ENCODE data around the gene LIG1. TPM values are rescaled to one million over a fixed set of nuclear protein-coding genes. Genes with fewer than 3 reads are reported as not detected.
A peak's percentile ranks its signal among the peaks of the same experiment; 100 is the strongest.

The LIG1 gene
- total and polyA plus RNA-seq, 7 donors = 4.3 to 41.6 (median 11.4) TPM

DNA sequence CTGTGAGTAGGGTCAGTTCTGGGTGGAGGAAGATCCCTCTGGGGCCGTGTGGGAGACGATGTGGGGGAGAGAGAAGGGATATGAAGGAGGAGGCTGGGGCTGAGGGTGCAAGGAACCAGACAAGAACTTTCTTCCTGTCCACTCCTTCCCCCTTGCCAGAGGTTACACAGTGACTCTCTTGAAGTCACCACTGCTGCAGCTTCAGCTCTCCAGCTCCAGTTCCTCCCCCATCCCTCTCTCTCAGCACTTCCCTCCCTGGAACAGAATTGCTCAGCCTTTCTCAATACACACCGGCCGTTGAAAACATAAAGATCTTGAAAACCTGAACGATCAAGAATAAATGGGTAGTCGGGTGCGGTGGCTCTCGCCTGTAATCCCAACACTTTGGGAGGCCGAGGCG, 5.4 kb upstream of the LIG1 start:
- 94 to 96% methylated on average over 10 of the region's 10 CpGs for WGBS, 2 donors
- no peak for DNase-seq
- H3K9me3 ChIP-seq = no peaks in the 10 kb centered on the region
- H3K36me3 ChIP-seq = peaks cover 0 to 35% (median 2%) of the 10 kb centered on the region in 4 donors
- peaks cover 0 to 13% (median 9%) of the 10 kb centered on the region in 4 donors for H3K4me1 ChIP-seq
- no peaks in the 10 kb centered on the region for H3K27me3 ChIP-seq
- TF ChIP-seq POLR2AphosphoS5 (IDR thresholded peaks at IDR 0.05) = no peak
- H3K4me3 ChIP-seq = no peak overlapping the region
- intact Hi-C loops (cut with DNase I) = no loop called here
- no peak overlapping the region for H3K27ac ChIP-seq

DNA sequence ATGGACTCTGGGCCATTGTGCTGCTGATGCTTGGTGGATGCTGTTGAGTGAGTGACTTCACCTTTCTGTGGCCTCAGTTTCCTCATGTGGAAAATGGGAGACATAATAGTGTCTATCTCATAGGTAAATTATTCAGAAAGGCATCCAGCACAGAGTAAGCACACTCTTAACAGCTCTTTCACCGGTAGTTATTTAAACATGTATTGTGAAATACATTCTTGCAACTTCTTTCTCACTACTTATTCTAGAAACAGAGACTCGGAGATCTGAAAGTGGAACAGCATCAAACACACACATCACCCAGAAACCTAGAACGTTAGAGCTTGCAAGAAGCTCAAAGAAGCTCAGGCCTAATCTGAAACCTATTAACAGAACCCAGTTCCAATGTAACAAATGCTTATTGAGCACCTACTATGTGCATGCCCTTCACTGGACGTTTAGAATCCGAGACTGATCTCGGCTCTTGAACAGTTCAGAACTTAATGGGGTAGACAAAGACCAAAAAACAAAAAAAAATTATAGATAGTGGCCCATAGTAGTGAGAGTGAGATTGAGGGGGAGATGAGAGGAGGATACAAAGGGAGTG, 4.4 kb upstream of the LIG1 start:
- Histone ChIP-seq H3K27me3 (no peaks in the 10 kb centered on the region), H3K9me3 (no peaks in the 10 kb centered on the region), H3K4me1 (peaks cover 0 to 17% (median 11%) of the 10 kb centered on the region in 4 donors), H3K4me3 (no peak overlapping the region), H3K36me3 (peaks cover 0 to 35% (median 2%) of the 10 kb centered on the region in 4 donors), H3K27ac (no peak overlapping the region)
- no peak for DNase-seq
- intact Hi-C loops (cut with DNase I) = loop anchor here (5.0 kb wide), 1 partner anchor 88 kb away; no protein-coding TSS in a partner anchor
- WGBS, 2 donors = 81 to 93% methylated on average over 6 of the region's 6 CpGs
- TF ChIP-seq EP300 (IDR thresholded peaks at IDR 0.05) (no peak), POLR2AphosphoS5 (IDR thresholded peaks at IDR 0.05) (no peak), POLR2A (IDR thresholded peaks at IDR 0.05) (no peak)
- TF ChIP-seq, protein P1, sequence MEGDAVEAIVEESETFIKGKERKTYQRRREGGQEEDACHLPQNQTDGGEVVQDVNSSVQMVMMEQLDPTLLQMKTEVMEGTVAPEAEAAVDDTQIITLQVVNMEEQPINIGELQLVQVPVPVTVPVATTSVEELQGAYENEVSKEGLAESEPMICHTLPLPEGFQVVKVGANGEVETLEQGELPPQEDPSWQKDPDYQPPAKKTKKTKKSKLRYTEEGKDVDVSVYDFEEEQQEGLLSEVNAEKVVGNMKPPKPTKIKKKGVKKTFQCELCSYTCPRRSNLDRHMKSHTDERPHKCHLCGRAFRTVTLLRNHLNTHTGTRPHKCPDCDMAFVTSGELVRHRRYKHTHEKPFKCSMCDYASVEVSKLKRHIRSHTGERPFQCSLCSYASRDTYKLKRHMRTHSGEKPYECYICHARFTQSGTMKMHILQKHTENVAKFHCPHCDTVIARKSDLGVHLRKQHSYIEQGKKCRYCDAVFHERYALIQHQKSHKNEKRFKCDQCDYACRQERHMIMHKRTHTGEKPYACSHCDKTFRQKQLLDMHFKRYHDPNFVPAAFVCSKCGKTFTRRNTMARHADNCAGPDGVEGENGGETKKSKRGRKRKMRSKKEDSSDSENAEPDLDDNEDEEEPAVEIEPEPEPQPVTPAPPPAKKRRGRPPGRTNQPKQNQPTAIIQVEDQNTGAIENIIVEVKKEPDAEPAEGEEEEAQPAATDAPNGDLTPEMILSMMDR (IDR thresholded peaks at IDR 0.05) = no peak

DNA sequence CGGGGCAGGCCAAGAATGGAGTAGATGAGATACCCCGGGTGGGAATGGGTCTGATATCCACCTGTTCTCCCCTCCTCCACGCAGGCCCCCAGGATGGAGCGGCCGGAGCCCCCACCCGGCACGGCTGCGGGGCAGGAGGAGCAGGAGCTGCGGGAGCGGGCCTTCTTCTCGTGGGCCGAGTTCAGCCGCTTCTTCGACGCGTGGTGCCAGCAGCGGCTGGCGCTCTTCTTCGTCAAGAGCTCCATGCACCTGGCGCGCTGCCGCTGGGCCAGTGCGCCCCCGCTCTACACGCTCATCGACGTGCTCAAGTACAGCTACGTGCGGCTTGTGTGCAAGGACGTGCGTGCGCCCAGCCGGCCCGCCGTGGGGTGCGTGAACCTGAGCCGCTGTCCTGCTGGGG, 1.6 kb upstream of the LIG1 start:
- TF ChIP-seq POLR2A (IDR thresholded peaks at IDR 0.05) (no peak), EP300 (IDR thresholded peaks at IDR 0.05) (no peak), POLR2AphosphoS5 (IDR thresholded peaks at IDR 0.05) (no peak)
- TF ChIP-seq, protein P1 (IDR thresholded peaks at IDR 0.05) = no peak

DNA sequence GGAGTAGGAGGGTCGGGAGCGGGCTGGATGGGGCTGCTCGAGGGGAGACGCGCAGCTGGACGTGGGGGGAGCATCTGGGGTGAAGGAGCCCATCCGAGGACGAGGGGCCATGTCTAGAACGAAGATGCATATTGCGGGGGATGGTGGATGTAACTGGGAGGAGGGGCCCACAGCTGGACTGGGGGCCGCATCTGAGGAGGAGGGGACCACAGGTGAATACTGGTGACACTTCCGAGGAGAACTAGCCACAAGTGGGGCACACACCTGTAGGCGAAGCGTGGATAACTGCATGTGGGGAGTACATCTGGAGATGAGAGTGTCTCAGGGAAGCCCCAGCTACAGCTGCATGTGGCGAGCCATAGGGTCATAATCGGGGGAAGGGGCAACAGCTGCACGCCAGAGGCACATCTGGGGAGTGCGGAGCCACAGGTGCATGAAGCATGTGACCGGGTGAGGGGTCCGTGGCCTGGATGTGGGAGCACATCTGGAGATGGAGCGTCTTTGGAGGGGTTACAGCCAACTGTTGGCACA, 738 bp upstream of the LIG1 start:
- intact Hi-C loops (cut with DNase I) = loop anchor here (2.0 to 5.0 kb wide), 2 partner anchors 34 to 91 kb away; no protein-coding TSS in a partner anchor
- 2% methylated on average over 21 of the region's 21 CpGs for WGBS, 2 donors
- Histone ChIP-seq H3K27me3 (no peaks in the 10 kb centered on the region), H3K9me3 (no peaks in the 10 kb centered on the region), H3K27ac (peak overlapping the region; percentile 83 to 96 (median 87)), H3K4me3 (peak overlapping the region; percentile 70 to 84 (median 80)), H3K36me3 (peaks cover 0 to 32% (median 2%) of the 10 kb centered on the region in 4 donors), H3K4me1 (peaks cover 0 to 22% (median 16%) of the 10 kb centered on the region in 4 donors)
- DNase-seq = no peak
- TF ChIP-seq, protein P1 (IDR thresholded peaks at IDR 0.05) = no peak
- TF ChIP-seq POLR2AphosphoS5 (IDR thresholded peaks at IDR 0.05) = no peak
- TF ChIP-seq POLR2A (IDR thresholded peaks at IDR 0.05) = no peak
- TF ChIP-seq EP300 (IDR thresholded peaks at IDR 0.05) = no peak

More for the DNA sequence above, 1.6 kb upstream of the LIG1 start:
- intact Hi-C loops (cut with DNase I) = loop anchor here (2.0 to 5.0 kb wide), 2 partner anchors 33 to 91 kb away; no protein-coding TSS in a partner anchor
- Histone ChIP-seq H3K27ac (peak overlapping the region in 1 of 4 donors; percentile 83), H3K4me3 (no peak overlapping the region), H3K36me3 (peaks cover 0 to 35% (median 2%) of the 10 kb centered on the region in 4 donors), H3K9me3 (no peaks in the 10 kb centered on the region), H3K27me3 (no peaks in the 10 kb centered on the region), H3K4me1 (peaks cover 0 to 22% (median 16%) of the 10 kb centered on the region in 4 donors)
- no peak for DNase-seq
- 91 to 96% methylated on average over 37 of the region's 37 CpGs for WGBS, 2 donors

DNA sequence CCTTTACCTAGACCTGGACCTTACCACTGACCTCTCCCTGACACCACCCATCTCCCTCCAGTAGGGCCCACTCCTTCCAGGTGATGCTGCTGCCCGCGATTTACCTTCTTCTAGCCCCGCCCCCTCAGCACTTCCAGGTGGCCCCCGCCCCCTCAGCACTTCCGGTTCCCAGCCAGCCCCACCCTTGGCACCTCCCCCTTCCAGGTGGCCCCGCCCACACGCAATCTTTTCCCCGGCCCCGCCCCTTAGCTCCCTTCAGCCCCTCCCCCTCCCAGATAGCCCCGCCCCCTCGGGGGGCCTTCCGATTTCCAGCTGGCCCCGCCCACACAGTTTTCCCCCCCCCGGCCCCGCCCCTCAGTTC, 586 bp downstream of the LIG1 start:
- TF ChIP-seq POLR2A (IDR thresholded peaks at IDR 0.05) (no peak), POLR2AphosphoS5 (IDR thresholded peaks at IDR 0.05) (no peak), EP300 (IDR thresholded peaks at IDR 0.05) (no peak)
- TF ChIP-seq, protein P1 (IDR thresholded peaks at IDR 0.05) = no peak
- H3K4me3 ChIP-seq = peak overlapping the region; percentile 70 to 84 (median 80)
- intact Hi-C loops (cut with DNase I) = no loop called here
- WGBS, 2 donors = 2% methylated on average over 15 of the region's 15 CpGs
- peaks cover 0 to 22% (median 16%) of the 10 kb centered on the region in 4 donors for H3K4me1 ChIP-seq
- H3K27ac ChIP-seq = peak overlapping the region; percentile 83 to 96 (median 87)
- peaks cover 0 to 23% (median 2%) of the 10 kb centered on the region in 4 donors for H3K36me3 ChIP-seq
- peak; percentile 81 for DNase-seq
- H3K27me3 ChIP-seq = no peaks in the 10 kb centered on the region
- H3K9me3 ChIP-seq = no peaks in the 10 kb centered on the region

Measured in sigmoid colon (tissue), 7 donors.